Astrocyte (in vitro differentiated cells and primary cell): ENCODE data around the gene METTL26. TPM values are rescaled to one million over a fixed set of nuclear protein-coding genes. Genes with fewer than 3 reads are reported as not detected.

Experiments
- DNase-seq: peaks from one replicate; pipeline ENCODE4 v3.0.0-alpha.2; 2010; ENCODE audit warnings: low read depth
- FAIRE-seq: peaks from 2 replicates; lab custom pipeline; 2011; peaks lifted over from hg19 to GRCh38; lab: Jason Lieb, UNC
- H2AFZ ChIP-seq: 2 replicates; pipeline ENCODE4 v1.6.0; 2012; ENCODE audit warnings: low read depth, low read length, inconsistent platforms
- H3K27ac ChIP-seq: 2 replicates; pipeline ENCODE4 v1.5.1; 2011; ENCODE audit warnings: low read depth, low read length, inconsistent platforms
- H3K27me3 ChIP-seq: 2 replicates; pipeline ENCODE4 v1.6.0; 2011; ENCODE audit warnings: low read length, inconsistent platforms; ENCODE audit not compliant: insufficient read depth
- H3K36me3 ChIP-seq: 2 replicates; pipeline ENCODE4 v1.5.1; 2011; ENCODE audit warnings: low read length, inconsistent platforms; ENCODE audit not compliant: insufficient read depth
- H3K4me1 ChIP-seq: 2 replicates; pipeline ENCODE4 v1.5.1; 2011; ENCODE audit warnings: low read length, inconsistent platforms; ENCODE audit not compliant: insufficient read depth
- H3K4me2 ChIP-seq: 2 replicates; pipeline ENCODE4 v1.6.0; 2012; ENCODE audit warnings: low read length, inconsistent platforms
- H3K4me3 ChIP-seq: 2 replicates; pipeline ENCODE4 v1.5.1; 2011; ENCODE audit warnings: low read depth, mild to moderate bottlenecking, low read length, inconsistent platforms; ENCODE audit not compliant: insufficient read depth
- H3K79me2 ChIP-seq: 2 replicates; pipeline ENCODE4 v1.6.0; 2012; ENCODE audit warnings: mild to moderate bottlenecking, low read length, inconsistent platforms; ENCODE audit not compliant: insufficient read depth
- H3K9ac ChIP-seq: 2 replicates; pipeline ENCODE4 v1.6.0; 2012; ENCODE audit warnings: mild to moderate bottlenecking, low read length, inconsistent platforms
- H3K9me3 ChIP-seq: 2 replicates; pipeline ENCODE4 v1.5.1; 2012; ENCODE audit warnings: low read depth, mild to moderate bottlenecking, low read length, inconsistent platforms; ENCODE audit not compliant: insufficient read depth
- H4K20me1 ChIP-seq: 2 replicates; pipeline ENCODE4 v1.6.0; 2012; ENCODE audit warnings: low read length, inconsistent platforms; ENCODE audit not compliant: insufficient read depth
- H3K27ac Mint-ChIP-seq: one replicate; pipeline ENCODE4 v1.8.0; 2021; ENCODE audit warnings: mild to moderate bottlenecking, mixed read lengths; ENCODE audit not compliant: unreplicated experiment
- H3K27me3 Mint-ChIP-seq: one replicate; pipeline ENCODE4 v1.8.0; 2021; ENCODE audit warnings: low read depth, mixed read lengths; ENCODE audit not compliant: unreplicated experiment
- H3K36me3 Mint-ChIP-seq: one replicate; pipeline ENCODE4 v1.8.0; 2021; ENCODE audit warnings: low read depth, mixed read lengths; ENCODE audit not compliant: unreplicated experiment
- H3K4me1 Mint-ChIP-seq: one replicate; pipeline ENCODE4 v1.8.0; 2021; ENCODE audit warnings: low read depth, mixed read lengths; ENCODE audit not compliant: unreplicated experiment
- H3K4me3 Mint-ChIP-seq: one replicate; pipeline ENCODE4 v1.8.0; 2021; ENCODE audit warnings: mild to moderate bottlenecking, moderate library complexity, mixed read lengths; ENCODE audit not compliant: unreplicated experiment
- H3K9me3 Mint-ChIP-seq: one replicate; pipeline ENCODE4 v1.8.0; 2021; ENCODE audit warnings: mild to moderate bottlenecking, mixed read lengths; ENCODE audit not compliant: unreplicated experiment
- EZH2 ChIP-seq: IDR thresholded peaks from 2 replicates; pipeline ENCODE4 v1.6.1; 2012; ENCODE audit warnings: mild to moderate bottlenecking, low read length, inconsistent platforms; ENCODE audit not compliant: insufficient read depth
- total RNA-seq: library from RNA; stranded (reverse); gene quantifications from 2 replicates; pipeline ENCODE4 v1.2.1, GENCODE V29; 2021
- TF ChIP-seq, protein P1 (sequence below): IDR thresholded peaks from 2 replicates; pipeline ENCODE4 v1.5.1; 2011; ENCODE audit warnings: low read depth, mild to moderate bottlenecking, inconsistent platforms, low read length, moderate library complexity; ENCODE audit not compliant: insufficient read depth

The METTL26 gene
- total RNA-seq, 1 donor from 2014 or later = 56.4 TPM

DNA sequence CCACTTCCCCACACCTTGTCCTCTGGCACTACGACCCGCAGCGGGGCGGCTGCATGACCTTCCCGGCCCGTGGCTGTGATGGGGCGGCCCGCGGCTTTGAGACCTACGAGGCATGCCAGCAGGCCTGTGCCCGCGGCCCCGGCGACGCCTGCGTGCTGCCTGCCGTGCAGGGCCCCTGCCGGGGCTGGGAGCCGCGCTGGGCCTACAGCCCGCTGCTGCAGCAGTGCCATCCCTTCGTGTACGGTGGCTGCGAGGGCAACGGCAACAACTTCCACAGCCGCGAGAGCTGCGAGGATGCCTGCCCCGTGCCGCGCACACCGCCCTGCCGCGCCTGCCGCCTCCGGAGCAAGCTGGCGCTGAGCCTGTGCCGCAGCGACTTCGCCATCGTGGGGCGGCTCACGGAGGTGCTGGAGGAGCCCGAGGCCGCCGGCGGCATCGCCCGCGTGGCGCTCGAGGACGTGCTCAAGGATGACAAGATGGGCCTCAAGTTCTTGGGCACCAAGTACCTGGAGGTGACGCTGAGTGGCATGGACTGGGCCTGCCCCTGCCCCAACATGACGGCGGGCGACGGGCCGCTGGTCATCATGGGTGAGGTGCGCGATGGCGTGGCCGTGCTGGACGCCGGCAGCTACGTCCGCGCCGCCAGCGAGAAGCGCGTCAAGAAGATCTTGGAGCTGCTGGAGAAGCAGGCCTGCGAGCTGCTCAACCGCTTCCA is 2.6 kb downstream of the METTL26 start:
- Histone ChIP-seq H3K4me1 (peaks cover 11% of the 10 kb centered on the region), H3K27ac (no peak overlapping the region), H3K79me2 (peaks cover 15% of the 10 kb centered on the region), H3K9me3 (no peaks in the 10 kb centered on the region), H3K27me3 (no peaks in the 10 kb centered on the region), H3K4me2 (no peak overlapping the region), H2AFZ (no peak overlapping the region), H3K36me3 (no peaks in the 10 kb centered on the region), H3K4me3 (no peak overlapping the region), H3K9ac (no peak overlapping the region), H4K20me1 (peaks cover 14% of the 10 kb centered on the region)
- FAIRE-seq (no peak), DNase-seq (no peak)
- TF ChIP-seq EZH2 = no peak
- TF ChIP-seq, protein P1, sequence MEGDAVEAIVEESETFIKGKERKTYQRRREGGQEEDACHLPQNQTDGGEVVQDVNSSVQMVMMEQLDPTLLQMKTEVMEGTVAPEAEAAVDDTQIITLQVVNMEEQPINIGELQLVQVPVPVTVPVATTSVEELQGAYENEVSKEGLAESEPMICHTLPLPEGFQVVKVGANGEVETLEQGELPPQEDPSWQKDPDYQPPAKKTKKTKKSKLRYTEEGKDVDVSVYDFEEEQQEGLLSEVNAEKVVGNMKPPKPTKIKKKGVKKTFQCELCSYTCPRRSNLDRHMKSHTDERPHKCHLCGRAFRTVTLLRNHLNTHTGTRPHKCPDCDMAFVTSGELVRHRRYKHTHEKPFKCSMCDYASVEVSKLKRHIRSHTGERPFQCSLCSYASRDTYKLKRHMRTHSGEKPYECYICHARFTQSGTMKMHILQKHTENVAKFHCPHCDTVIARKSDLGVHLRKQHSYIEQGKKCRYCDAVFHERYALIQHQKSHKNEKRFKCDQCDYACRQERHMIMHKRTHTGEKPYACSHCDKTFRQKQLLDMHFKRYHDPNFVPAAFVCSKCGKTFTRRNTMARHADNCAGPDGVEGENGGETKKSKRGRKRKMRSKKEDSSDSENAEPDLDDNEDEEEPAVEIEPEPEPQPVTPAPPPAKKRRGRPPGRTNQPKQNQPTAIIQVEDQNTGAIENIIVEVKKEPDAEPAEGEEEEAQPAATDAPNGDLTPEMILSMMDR = no peak
- H3K27me3 Mint-ChIP-seq = no peaks in the 10 kb centered on the region
- H3K9me3 Mint-ChIP-seq = no peaks in the 10 kb centered on the region
- H3K4me1 Mint-ChIP-seq = no peaks in the 10 kb centered on the region
- no peaks in the 10 kb centered on the region for H3K36me3 Mint-ChIP-seq
- H3K27ac Mint-ChIP-seq = no peak overlapping the region
- no peak overlapping the region for H3K4me3 Mint-ChIP-seq

DNA sequence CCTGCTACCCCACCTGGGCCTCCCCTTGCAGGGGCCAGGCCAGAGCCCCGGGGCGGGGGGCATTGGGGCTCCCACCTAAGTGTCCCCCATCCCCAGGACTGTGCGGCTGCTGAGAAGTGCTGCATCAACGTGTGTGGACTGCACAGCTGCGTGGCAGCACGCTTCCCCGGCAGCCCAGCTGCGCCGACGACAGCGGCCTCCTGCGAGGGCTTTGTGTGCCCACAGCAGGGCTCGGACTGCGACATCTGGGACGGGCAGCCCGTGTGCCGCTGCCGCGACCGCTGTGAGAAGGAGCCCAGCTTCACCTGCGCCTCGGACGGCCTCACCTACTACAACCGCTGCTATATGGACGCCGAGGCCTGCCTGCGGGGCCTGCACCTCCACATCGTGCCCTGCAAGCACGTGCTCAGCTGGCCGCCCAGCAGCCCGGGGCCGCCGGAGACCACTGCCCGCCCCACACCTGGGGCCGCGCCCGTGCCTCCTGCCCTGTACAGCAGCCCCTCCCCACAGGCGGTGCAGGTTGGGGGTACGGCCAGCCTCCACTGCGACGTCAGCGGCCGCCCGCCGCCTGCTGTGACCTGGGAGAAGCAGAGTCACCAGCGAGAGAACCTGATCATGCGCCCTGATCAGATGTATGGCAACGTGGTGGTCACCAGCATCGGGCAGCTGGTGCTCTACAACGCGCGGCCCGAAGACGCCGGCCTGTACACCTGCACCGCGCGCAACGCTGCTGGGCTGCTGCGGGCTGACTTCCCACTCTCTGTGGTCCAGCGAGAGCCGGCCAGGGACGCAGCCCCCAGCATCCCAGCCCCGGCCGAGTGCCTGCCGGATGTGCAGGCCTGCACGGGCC is 3.4 kb downstream of the METTL26 start:
- H4K20me1 ChIP-seq = peaks cover 14% of the 10 kb centered on the region
- no peak overlapping the region for H3K9ac ChIP-seq
- no peak for DNase-seq
- H3K36me3 ChIP-seq = no peaks in the 10 kb centered on the region
- Mint-ChIP-seq H3K4me1 (no peaks in the 10 kb centered on the region), H3K27ac (no peak overlapping the region), H3K27me3 (no peaks in the 10 kb centered on the region), H3K4me3 (no peak overlapping the region), H3K9me3 (no peaks in the 10 kb centered on the region), H3K36me3 (no peaks in the 10 kb centered on the region)
- no peak for TF ChIP-seq EZH2
- TF ChIP-seq, protein P1 = no peak
- no peak overlapping the region for H3K4me3 ChIP-seq
- no peaks in the 10 kb centered on the region for H3K27me3 ChIP-seq
- no peak overlapping the region for H3K27ac ChIP-seq
- no peaks in the 10 kb centered on the region for H3K9me3 ChIP-seq
- H3K4me1 ChIP-seq = peaks cover 11% of the 10 kb centered on the region
- H3K4me2 ChIP-seq = no peak overlapping the region
- peaks cover 15% of the 10 kb centered on the region for H3K79me2 ChIP-seq
- no peak overlapping the region for H2AFZ ChIP-seq
- no peak for FAIRE-seq
